HFFc6 (cell line): ENCODE results near the gene GAA. TPM values are rescaled to one million over a fixed set of nuclear protein-coding genes. Genes with fewer than 3 reads are reported as not detected.

Experiments
- DNase-seq: peaks from one replicate; pipeline ENCODE4 v3.0.0-alpha.2; 2018
- H3K27ac Mint-ChIP-seq: 2 replicates; pipeline ENCODE4 v1.8.0; 2020; ENCODE audit warnings: mild to moderate bottlenecking, mixed read lengths
- H3K27me3 Mint-ChIP-seq: 2 replicates; pipeline ENCODE4 v1.8.0; 2021; ENCODE audit warnings: mild to moderate bottlenecking, moderate library complexity, mixed read lengths; ENCODE audit not compliant: insufficient read depth
- H3K36me3 Mint-ChIP-seq: 2 replicates; pipeline ENCODE4 v1.8.0; 2021; ENCODE audit warnings: low read depth, mixed read lengths
- H3K4me1 Mint-ChIP-seq: 2 replicates; pipeline ENCODE4 v1.8.0; 2020; ENCODE audit warnings: low read depth, mixed read lengths
- H3K4me3 Mint-ChIP-seq: 2 replicates; pipeline ENCODE4 v1.8.0; 2020; ENCODE audit warnings: mild to moderate bottlenecking, moderate library complexity, mixed read lengths
- H3K9me3 Mint-ChIP-seq: 2 replicates; pipeline ENCODE4 v1.8.0; 2020; ENCODE audit warnings: mild to moderate bottlenecking, mixed read lengths
- total RNA-seq, 6 experiments: library from RNA; stranded (reverse); fragmentation: NEBNext Ultra II Directional; extraction: Animal tissue kit (Norgen Biotek cat#: 25700); gene quantifications; 2 replicates in 1 of 6; 3 replicates in 5 of 6; pipeline ENCODE4 v1.2.3, GENCODE V29; 2021
- TF ChIP-seq, protein P1 (sequence below): fragments of 200-600 bp; sonication (generic); IDR thresholded peaks from 2 replicates; pipeline ENCODE4 v1.5.0; 2021; ENCODE audit warnings: antibody characterized with exemption, mild to moderate bottlenecking

GAA gene
- total RNA-seq, 6 experiments from 2014 or later: 17.4 to 34.1 (median 18.6) TPM

DNA sequence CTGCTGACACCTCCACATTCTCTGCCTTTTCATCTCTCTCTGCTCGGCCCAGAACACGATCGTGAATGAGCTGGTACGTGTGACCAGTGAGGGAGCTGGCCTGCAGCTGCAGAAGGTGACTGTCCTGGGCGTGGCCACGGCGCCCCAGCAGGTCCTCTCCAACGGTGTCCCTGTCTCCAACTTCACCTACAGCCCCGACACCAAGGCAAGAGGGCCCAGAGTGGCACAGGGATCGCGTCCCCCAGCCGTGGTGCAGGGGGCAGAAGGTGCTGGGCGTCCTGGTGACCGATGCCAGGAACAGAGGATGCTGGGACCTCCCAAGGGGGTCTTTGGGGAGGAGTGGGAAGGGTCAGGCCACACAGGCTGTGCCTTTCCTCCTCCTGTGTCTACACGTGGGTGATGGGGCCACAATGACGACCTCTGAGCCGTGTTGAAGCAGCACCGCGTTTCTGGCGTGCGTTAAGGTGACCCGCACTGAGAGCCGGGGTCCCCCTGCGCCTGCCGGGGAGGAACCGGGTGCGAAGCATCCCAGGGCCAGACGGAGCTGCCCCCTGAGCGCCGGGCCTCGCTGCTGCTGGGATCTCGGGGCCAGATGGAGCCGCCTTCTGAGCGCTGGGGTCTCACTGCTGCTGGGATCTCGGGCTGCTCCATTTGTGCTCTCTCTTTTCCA, 17.4 kb downstream of the GAA start:
- H3K27me3 Mint-ChIP-seq: no peaks in the 10 kb centered on the region; the same call in 1 of the 2 replicates
- H3K36me3 Mint-ChIP-seq: 0 out of 2 replicates have a peak, but pooled peaks cover 8% of the 10 kb centered on the region
- TF ChIP-seq, protein P1, sequence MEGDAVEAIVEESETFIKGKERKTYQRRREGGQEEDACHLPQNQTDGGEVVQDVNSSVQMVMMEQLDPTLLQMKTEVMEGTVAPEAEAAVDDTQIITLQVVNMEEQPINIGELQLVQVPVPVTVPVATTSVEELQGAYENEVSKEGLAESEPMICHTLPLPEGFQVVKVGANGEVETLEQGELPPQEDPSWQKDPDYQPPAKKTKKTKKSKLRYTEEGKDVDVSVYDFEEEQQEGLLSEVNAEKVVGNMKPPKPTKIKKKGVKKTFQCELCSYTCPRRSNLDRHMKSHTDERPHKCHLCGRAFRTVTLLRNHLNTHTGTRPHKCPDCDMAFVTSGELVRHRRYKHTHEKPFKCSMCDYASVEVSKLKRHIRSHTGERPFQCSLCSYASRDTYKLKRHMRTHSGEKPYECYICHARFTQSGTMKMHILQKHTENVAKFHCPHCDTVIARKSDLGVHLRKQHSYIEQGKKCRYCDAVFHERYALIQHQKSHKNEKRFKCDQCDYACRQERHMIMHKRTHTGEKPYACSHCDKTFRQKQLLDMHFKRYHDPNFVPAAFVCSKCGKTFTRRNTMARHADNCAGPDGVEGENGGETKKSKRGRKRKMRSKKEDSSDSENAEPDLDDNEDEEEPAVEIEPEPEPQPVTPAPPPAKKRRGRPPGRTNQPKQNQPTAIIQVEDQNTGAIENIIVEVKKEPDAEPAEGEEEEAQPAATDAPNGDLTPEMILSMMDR: no peak
- peaks cover 6% of the 10 kb centered on the region; the same call in 1 of the 2 replicates for H3K9me3 Mint-ChIP-seq
- no peak overlapping the region for H3K4me3 Mint-ChIP-seq
- no peak overlapping the region for H3K27ac Mint-ChIP-seq
- no peak for DNase-seq
- H3K4me1 Mint-ChIP-seq: no peaks in the 10 kb centered on the region; the same call in 1 of the 2 replicates

DNA sequence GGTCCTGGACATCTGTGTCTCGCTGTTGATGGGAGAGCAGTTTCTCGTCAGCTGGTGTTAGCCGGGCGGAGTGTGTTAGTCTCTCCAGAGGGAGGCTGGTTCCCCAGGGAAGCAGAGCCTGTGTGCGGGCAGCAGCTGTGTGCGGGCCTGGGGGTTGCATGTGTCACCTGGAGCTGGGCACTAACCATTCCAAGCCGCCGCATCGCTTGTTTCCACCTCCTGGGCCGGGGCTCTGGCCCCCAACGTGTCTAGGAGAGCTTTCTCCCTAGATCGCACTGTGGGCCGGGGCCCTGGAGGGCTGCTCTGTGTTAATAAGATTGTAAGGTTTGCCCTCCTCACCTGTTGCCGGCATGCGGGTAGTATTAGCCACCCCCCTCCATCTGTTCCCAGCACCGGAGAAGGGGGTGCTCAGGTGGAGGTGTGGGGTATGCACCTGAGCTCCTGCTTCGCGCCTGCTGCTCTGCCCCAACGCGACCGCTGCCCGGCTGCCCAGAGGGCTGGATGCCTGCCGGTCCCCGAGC, 17.9 kb downstream of the GAA start:
- TF ChIP-seq, protein P1: no peak
- Mint-ChIP-seq H3K27ac (no peak overlapping the region), H3K27me3 (peaks cover 3% of the 10 kb centered on the region), H3K9me3 (peaks cover 6% of the 10 kb centered on the region; the same call in 1 of the 2 replicates), H3K36me3 (0 out of 2 replicates have a peak, but pooled peaks cover 8% of the 10 kb centered on the region), H3K4me1 (peaks cover 5% of the 10 kb centered on the region; the same call in 1 of the 2 replicates), H3K4me3 (no peak overlapping the region)
- no peak for DNase-seq

DNA sequence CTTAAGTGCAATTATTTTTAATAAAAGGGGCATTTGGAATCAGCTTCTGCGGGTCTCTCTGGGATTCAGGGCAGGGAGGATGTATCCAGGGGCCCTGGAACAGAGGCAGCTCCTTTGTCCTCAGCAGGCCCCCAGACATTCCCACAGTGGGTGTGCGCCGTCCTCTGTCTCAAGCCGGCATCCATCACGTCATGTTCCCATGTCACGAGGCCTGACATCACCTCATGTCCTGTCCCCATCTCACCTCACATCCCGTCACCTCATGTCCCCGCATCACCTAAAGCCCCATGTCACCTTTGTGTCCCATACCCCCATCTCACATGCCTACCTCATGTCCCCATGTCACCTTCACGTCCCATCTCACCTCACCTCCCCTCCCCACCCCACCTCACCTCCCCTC, 18.5 kb downstream of the GAA start:
- H3K9me3 Mint-ChIP-seq: peaks cover 5% of the 10 kb centered on the region; the same call in 1 of the 2 replicates
- H3K4me3 Mint-ChIP-seq: no peak overlapping the region
- TF ChIP-seq, protein P1: no peak
- no peak for DNase-seq
- peaks cover 7% of the 10 kb centered on the region; the same call in 1 of the 2 replicates for H3K4me1 Mint-ChIP-seq
- H3K27ac Mint-ChIP-seq: no peak overlapping the region
- H3K27me3 Mint-ChIP-seq: peaks cover 3% of the 10 kb centered on the region
- H3K36me3 Mint-ChIP-seq: 0 out of 2 replicates have a peak, but pooled peaks cover 8% of the 10 kb centered on the region

DNA sequence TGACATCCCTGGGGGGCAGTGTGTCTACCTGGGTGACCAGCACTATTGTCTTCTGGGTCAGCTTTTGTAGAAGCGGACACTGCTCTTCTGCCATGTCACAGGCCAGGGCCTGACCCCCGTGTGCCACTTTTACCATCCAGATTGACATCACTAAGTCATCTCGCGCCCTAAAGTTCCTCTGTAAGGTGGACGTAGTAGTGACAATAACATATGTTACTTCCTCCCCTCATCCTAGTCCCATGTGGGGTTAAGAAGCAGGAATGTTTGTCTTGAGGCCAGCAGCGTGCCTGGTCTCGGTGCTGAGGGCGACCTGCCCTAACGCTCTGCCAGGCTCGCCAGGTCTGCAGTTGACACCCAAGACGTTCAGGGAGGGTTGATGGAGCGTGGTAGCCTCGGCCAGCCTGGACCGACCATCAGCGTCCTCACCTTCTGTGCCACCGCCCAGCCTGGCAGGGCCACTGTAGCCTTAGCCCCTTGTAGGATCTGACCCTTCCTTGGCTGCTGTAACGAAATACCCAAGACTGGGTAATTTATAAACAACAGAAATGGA, 20.7 kb downstream of the GAA start:
- Mint-ChIP-seq H3K27me3 (peaks cover 3% of the 10 kb centered on the region), H3K27ac (no peak overlapping the region), H3K9me3 (no peaks in the 10 kb centered on the region), H3K36me3 (no peaks in the 10 kb centered on the region), H3K4me3 (no peak overlapping the region), H3K4me1 (peaks cover 7% of the 10 kb centered on the region; the same call in 1 of the 2 replicates)
- no peak for DNase-seq
- TF ChIP-seq, protein P1: no peak

DNA sequence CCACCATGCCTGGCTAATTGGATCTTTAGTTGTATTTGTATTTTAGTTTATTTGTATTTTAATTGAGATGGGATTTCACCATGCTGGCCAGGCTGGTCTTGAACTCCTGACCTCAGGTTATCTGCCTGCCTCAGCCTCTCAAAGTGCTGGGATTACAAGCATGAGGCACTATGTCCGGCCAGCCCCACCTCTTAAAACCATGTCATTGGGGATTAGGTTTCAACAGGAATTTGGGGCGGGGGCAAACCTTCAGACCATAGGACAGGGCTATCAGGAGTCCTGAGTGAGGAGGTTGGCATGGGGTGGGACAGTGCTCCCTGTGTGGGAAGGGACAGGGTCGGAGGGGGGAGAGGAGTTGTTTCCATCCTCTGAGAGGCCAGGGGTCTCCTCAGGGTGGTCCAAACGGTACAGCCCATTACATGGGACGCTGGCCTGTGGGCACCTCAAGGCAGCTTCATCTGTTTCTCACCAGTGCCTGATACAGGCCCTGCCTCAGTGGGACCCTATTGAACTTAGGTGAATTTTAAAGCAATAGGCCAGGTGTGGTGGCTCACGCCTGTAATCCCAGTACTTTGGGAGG, 21.6 kb downstream of the GAA start:
- Mint-ChIP-seq H3K4me1 (peaks cover 7% of the 10 kb centered on the region; the same call in 1 of the 2 replicates), H3K4me3 (no peak overlapping the region), H3K27ac (no peak overlapping the region), H3K9me3 (no peaks in the 10 kb centered on the region), H3K36me3 (no peaks in the 10 kb centered on the region), H3K27me3 (peaks cover 3% of the 10 kb centered on the region)
- DNase-seq: no peak
- TF ChIP-seq, protein P1: no peak
